Kidney (tissue), 14 donors: Measurements from ENCODE around the gene CTXN1. TPM values are rescaled to one million over a fixed set of nuclear protein-coding genes. Genes with fewer than 3 reads are reported as not detected.

Experiments used
- DNase-seq, 5 donors: peaks; one replicate each; pipeline ENCODE4 v3.0.0-alpha.2; 2013 to 2020
- FAIRE-seq: peaks from 2 replicates; lab custom pipeline; 2012; peaks lifted over from hg19 to GRCh38; lab: Jason Lieb, UNC
- H3K27ac ChIP-seq, 2 donors: one replicate each; pipeline ENCODE4 v1.7.0; 2013; ENCODE audit warnings: low read depth in 2 of 2, low read length in 2 of 2, inconsistent platforms in 1 of 2
- H3K27me3 ChIP-seq: one replicate; pipeline ENCODE4 v1.7.1; 2013; ENCODE audit warnings: low read length, inconsistent platforms; ENCODE audit not compliant: control insufficient read depth, insufficient read depth
- H3K36me3 ChIP-seq, 3 donors: one replicate each; pipeline versions ENCODE4 v1.7.0 to v1.7.1; 2013; ENCODE audit warnings: low read length in 3 of 3, control low read depth in 1 of 3, inconsistent platforms in 1 of 3; ENCODE audit not compliant: insufficient read depth in 3 of 3, control insufficient read depth in 2 of 3
- H3K4me1 ChIP-seq, 3 donors: one replicate each; pipeline versions ENCODE4 v1.7.0 to v1.7.1; 2013; ENCODE audit warnings: low read length in 3 of 3, inconsistent platforms in 1 of 3, low read depth in 1 of 3; ENCODE audit not compliant: control insufficient read depth in 2 of 3, insufficient read depth in 2 of 3
- H3K4me3 ChIP-seq, 3 donors: one replicate each; pipeline versions ENCODE4 v1.7.0 to v1.8.1; 2013; ENCODE audit warnings: low read length in 3 of 3, control low read depth in 1 of 3, inconsistent platforms in 1 of 3
- H3K9ac ChIP-seq, 3 donors: one replicate each; pipeline versions ENCODE4 v1.7.0 to v1.7.1; 2013; ENCODE audit warnings: low read length in 3 of 3, control low read depth in 1 of 3, inconsistent platforms in 1 of 3
- H3K9me3 ChIP-seq, 3 donors: one replicate each; pipeline versions ENCODE4 v1.7.0 to v1.7.1; 2013; ENCODE audit warnings: low read length in 3 of 3, control low read depth in 1 of 3, inconsistent platforms in 1 of 3; ENCODE audit not compliant: control insufficient read depth in 2 of 3, insufficient read depth in 1 of 3
- CTCF ChIP-seq: IDR thresholded peaks from 3 replicates; pipeline ENCODE4 v1.5.1; 2012; ENCODE audit warnings: mild to moderate bottlenecking, moderate library complexity, borderline replicate concordance; ENCODE audit not compliant: insufficient read depth; ENCODE audit errors: extremely low read depth
- intact Hi-C: fragments of 100-400 bp; cut with DNase I; formaldehyde crosslinking; loops from one replicate; pipeline ENCODE4 v1.11.1; 2022
- polyA plus RNA-seq: library from polyadenylated mRNA; stranded (reverse); fragments of 350-450 nt; fragmentation: Illumina TruSeq; extraction: RNeasy Lipid Tissue Mini Kit (QIAGEN cat#74804); gene quantifications from one replicate; pipeline ENCODE4 v1.2.3, GENCODE V29; 2014; ENCODE audit warnings: low read depth, low replicate concordance; ENCODE audit not compliant: insufficient read depth
- total RNA-seq: library from RNA; stranded (reverse); fragmentation: NEBNext Ultra II Directional; extraction: Animal tissue kit (Norgen Biotek cat#: 25700); gene quantifications from one replicate; pipeline ENCODE4 v1.2.1, GENCODE V29; 2021
- donor health status: control.
- donor health status: control.
- donor health status: control.
- donor health status: control.
- donor health status: control.
- donor health status: DM: yes; HTN: yes; CAD: no.
- donor health status: Normal renal cell carcinoma (clear cell type).

The CTXN1 gene
- total and polyA plus RNA-seq, 2 donors from 2014 or later = 8.9 to 25.9 TPM

GRCh38 chr19:7904074-7905020 is 21.6 kb downstream of the CTXN1 start:
- H3K9ac ChIP-seq = peak overlapping the region; percentile 0 to 91 (median 59)
- FAIRE-seq (no peak), DNase-seq (peak in 4 of 5 donors; percentile 13 to 93 (median 74))
- H3K27me3 ChIP-seq = no peaks in the 10 kb centered on the region
- intact Hi-C loops = no loop called here
- no peaks in the 10 kb centered on the region for H3K9me3 ChIP-seq
- H3K27ac ChIP-seq = peak overlapping the region; percentile 74 to 87
- peaks cover 0 to 21% (median 12%) of the 10 kb centered on the region in 3 donors for H3K4me1 ChIP-seq
- no peak for TF ChIP-seq CTCF
- peak overlapping the region; percentile 55 to 91 (median 77) for H3K4me3 ChIP-seq
- no peaks in the 10 kb centered on the region for H3K36me3 ChIP-seq

GRCh38 chr19:7903244-7904073 is 22.5 kb downstream of the CTXN1 start, which contains the start of gene MAP2K7:
MAP2K7 (plus strand) TSS chr19:7903877; CDS start chr19:7903945, 68 bp downstream.
- no peaks in the 10 kb centered on the region for H3K36me3 ChIP-seq
- peak; percentile 97 for FAIRE-seq
- peak within 1 kb of the TSS; percentile 76 to 92 (median 91) for H3K4me3 ChIP-seq
- peak within 1 kb of the TSS; percentile 74 to 87 for H3K27ac ChIP-seq
- H3K9ac ChIP-seq = peak within 1 kb of the TSS; percentile 81 to 91 (median 87)
- intact Hi-C loops = no loop called here
- DNase-seq = peak; percentile 100
- no peaks in the 10 kb centered on the region for H3K27me3 ChIP-seq
- peak; percentile 80 for TF ChIP-seq CTCF
- H3K9me3 ChIP-seq = no peaks in the 10 kb centered on the region
- peaks cover 0 to 21% (median 12%) of the 10 kb centered on the region in 3 donors for H3K4me1 ChIP-seq

- Histone ChIP-seq H3K9ac (peak overlapping the region; percentile 43 to 87 (median 81)), H3K27ac (peak overlapping the region; percentile 40 to 79), H3K27me3 (no peaks in the 10 kb centered on the region), H3K9me3 (no peaks in the 10 kb centered on the region), H3K4me1 (peaks cover 0 to 21% (median 12%) of the 10 kb centered on the region in 3 donors), H3K4me3 (peak overlapping the region; percentile 58 to 92 (median 76)), H3K36me3 (no peaks in the 10 kb centered on the region)
- TF ChIP-seq CTCF = no peak
- DNase-seq (peak in 1 of 5 donors; percentile 29), FAIRE-seq (no peak)
- intact Hi-C loops = no loop called here
Measured at GRCh38 chr19:7902796-7903243, 23.1 kb downstream of the CTXN1 start.
